A549 treated with GW870086 at 1 μM for 4 hours (cell line): ENCODE measurements around the gene OR4P4. TPM values are rescaled to one million over a fixed set of nuclear protein-coding genes. Genes with fewer than 3 reads are reported as not detected.

ENCODE experiments used
- total RNA-seq: library from RNA; stranded (reverse); fragments of 200-300 nt; extraction: Qiagen RNA extraction; gene quantifications from 5 replicates; pipeline ENCODE4 v1.2.3, GENCODE V29; 2022; ENCODE audit warnings: low read depth

OR4P4 gene
- not detected in 5 replicates for total RNA-seq

DNA sequence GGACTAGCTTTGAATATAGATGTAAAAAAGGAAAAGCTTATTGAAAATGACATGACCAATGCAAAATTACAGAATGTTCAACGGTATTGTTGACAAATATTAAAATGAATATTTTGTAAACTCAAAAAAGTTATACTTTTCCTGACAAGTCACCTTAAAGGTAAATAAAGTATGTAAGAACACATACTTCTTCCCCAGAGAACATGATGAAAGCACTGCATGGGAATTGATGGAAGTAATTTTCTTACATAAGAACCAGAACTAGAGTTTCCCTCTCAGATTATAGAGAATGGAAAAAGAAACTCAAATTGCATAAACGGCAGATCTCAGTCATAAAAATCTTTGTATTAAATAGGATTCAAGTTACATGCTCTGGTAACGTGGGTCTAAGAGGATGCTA, at the start of gene OR4P4:
Gene OR4P4 (plus strand): TSS at position 301 of the 400 bp plus-strand sequence.

DNA sequence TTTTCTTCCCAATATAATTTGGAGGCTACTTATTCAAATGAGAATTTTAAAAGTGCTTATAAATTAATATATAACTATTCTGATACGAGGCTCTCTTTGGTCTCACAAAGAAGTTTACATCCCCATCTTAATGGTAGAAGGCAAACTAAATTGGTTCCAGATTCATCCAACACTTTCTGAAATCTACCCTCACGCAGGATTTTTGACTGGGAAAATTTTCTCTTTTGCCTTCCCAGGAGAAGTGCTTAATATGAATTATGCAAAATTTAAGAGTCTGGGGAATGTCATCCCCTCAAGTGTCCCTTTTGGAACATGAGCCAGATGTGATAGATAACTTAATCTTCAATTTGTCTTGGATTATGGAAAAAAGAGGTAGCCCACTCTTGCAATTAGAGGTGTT, 27.4 kb upstream of the OR4P4 start, which contains the start of gene OR4C11:
Gene OR4C11 (minus strand): TSS at position 101 of the 400 bp plus-strand sequence. CDS start 3,272 bp downstream, outside the sequence.

DNA sequence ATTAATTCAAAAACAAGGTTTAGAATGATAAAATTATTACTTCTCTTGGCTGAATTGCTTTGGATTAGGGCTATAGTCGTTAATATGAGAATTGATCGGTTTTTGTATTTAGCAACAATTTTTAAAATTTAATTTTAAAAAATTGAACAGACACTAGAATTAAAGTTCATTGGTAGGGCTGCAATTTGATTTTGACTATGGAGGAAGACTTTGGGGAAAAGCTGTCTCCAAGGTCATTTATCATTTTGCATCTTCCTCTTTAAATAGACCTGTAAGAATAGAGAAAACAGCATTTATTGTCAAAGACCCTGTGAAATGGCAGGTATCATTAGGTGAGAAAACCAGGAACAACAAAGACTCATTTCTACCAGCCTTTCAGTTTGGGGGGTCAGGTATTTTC, 13.1 kb downstream of the OR4P4 start, which contains the start of gene OR4S2:
Gene OR4S2 (plus strand): TSS at position 301 of the 400 bp plus-strand sequence. CDS start 2,577 bp downstream, outside the sequence.

DNA sequence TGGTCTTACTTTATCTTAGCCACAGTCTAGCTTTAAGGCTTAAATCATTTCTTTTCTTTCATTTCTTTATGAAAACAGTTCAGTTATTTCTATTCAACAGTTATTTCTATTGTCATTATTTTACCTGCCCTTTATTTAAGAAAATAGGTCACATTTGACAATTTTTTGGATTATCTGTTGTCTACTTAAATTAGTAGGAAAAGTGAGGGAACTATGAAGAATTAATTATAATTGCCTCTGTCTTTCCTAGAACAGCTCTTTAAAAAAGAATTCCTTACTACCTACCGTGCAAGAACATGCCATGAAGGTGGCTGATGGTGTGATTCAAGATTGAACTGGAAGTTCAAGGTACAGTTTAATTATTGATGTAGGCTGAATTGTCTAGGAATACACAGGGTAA, 27.0 kb downstream of the OR4P4 start, which contains the start of gene OR4C6:
Gene OR4C6 (plus strand): TSS at position 301 of the 400 bp plus-strand sequence. CDS start 2,966 bp downstream, outside the sequence.

Other genes starting within 250 kb of the OR4P4 start
- gene OR4C15, start 80.6 kb upstream of the OR4P4 start, total RNA-seq: not detected in 5 replicates
- not detected in 5 replicates for gene OR4C16, start 63.0 kb upstream of the OR4P4 start, total RNA-seq
- not detected in 5 replicates for gene OR4C11, start 27.5 kb upstream of the OR4P4 start, total RNA-seq
- not detected in 5 replicates for gene OR4S2, start 13.2 kb downstream of the OR4P4 start, total RNA-seq
- gene OR4C6, start 27.1 kb downstream of the OR4P4 start, total RNA-seq: not detected in 5 replicates
- gene OR5D13, start 138.3 kb downstream of the OR4P4 start, total RNA-seq: not detected in 5 replicates
- gene OR5D14, start 160.4 kb downstream of the OR4P4 start, total RNA-seq: not detected in 5 replicates
- gene OR5L1, start 176.3 kb downstream of the OR4P4 start, total RNA-seq: not detected in 5 replicates
- gene OR5D18, start 184.5 kb downstream of the OR4P4 start, total RNA-seq: not detected in 5 replicates
- not detected in 5 replicates for gene OR5L2, start 192.1 kb downstream of the OR4P4 start, total RNA-seq
- not detected in 5 replicates for gene OR5D16, start 203.6 kb downstream of the OR4P4 start, total RNA-seq
- not detected in 5 replicates for gene TRIM51, start 248.2 kb downstream of the OR4P4 start, total RNA-seq